Muscle of arm (tissue), 12 donors: ENCODE results near the gene MUC5AC. TPM values are rescaled to one million over a fixed set of nuclear protein-coding genes. Genes with fewer than 3 reads are reported as not detected.
"Not testable (repeated sequence)": the region's sequence is repeated elsewhere in the genome, so short reads cannot be mapped to it uniquely, and the experiment has no call there.

ENCODE experiments used
- DNase-seq: peaks from one replicate; pipeline ENCODE4 v3.0.0-alpha.2; 2013
- polyA plus RNA-seq, 12 donors: library from polyadenylated mRNA; unstranded; fragments of 120-200 nt; gene quantifications; one replicate each; pipeline ENCODE4 v1.2.1, GENCODE V29; 2013; ENCODE audit not compliant: insufficient read length in 12 of 12

The MUC5AC gene
- polyA plus RNA-seq, 12 donors, result 0.01 to 0.09 TPM; not detected in 10

DNA sequence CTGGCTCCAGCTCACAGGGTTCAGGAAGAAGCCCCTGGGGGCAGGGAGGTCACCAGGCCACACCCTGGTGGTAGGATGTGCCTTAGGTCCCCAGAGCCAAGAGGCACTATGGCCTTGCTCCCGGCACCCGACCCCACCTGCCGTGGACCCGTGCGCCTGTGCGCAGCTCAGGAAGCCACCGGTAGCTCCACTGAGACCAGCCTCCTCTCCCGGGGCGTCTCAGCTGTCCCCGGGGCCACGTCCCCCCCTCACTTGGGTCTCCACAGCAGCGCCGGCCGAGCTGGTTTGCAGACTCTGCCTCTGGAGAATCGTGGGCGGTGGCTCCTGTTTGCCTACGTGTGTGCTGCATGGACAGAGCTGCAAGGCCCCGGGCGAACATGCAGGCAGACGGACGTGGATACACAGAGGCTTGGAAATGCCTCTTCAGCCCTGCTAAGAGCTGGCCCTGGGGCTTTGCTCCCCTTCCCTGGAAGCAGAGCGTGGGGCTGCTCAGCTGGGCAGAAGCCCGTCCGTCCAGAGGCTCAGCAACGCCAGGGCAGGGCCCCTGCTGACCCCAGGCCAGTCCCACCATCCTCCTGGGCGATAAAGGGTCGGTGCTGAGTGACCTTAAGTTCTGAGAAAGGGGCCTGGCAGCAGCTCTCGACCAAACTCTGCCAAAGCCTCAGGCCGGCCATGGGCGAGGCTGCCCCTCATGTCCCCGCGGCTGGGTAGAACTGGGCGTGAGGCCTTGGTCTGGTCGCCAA is 49.8 kb downstream of the MUC5AC start:
- DNase-seq, result no peak

DNA sequence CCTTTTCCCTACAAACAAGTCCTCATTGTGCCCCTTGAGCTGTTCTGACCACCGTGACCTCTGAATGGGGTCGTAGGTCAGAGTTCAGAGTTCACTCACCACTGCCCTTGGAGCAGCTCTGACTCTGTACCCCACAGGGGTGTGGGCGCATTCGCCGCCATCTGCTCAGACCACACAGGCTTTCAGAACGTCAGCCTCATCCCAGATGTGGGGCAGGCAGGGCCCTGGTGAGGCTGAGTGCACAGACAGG is 50.3 kb downstream of the MUC5AC start:
- DNase-seq, result no peak

DNA sequence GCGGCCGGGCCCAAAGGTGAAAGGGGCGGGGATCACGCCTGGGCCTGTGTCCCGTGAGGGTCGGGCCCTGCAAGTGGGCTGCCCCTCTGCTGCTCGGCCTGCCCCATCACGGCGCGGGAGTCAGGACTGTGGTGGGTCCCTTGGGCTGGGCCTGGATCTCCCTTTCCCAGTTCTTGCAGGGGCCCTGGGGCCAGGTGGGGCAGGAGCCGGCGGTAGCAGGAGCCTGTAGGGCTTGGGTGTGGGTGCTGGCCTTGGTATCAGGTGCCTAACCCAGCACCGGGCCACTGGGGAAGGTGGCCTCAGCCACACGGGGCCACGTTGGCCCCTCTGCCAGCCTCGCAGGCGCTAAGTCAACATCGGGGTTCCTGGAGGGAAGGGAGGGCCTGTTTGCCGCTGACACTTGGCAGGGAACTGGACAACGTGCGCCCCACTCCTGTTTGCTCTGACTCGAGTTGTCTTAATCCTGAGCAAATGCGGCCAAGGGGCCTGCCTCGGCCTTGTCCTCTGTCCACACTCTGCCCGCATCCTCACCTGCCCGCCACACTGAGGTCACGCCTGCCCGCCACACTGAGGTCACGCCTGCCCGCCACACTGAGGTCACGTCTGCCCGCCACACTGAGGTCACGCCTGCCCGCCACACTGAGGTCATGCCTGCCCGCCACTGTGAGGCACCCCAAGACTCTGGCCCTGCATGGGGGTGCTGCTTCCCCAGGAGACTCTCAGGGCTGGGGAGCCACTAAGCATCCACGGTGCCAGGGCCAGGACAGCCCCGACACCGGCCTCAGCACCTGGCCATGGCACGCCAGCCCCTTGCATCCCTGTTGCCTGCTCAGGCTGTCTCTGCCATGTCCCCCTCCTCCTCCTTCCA is 50.9 kb downstream of the MUC5AC start:
- no peak for DNase-seq

DNA sequence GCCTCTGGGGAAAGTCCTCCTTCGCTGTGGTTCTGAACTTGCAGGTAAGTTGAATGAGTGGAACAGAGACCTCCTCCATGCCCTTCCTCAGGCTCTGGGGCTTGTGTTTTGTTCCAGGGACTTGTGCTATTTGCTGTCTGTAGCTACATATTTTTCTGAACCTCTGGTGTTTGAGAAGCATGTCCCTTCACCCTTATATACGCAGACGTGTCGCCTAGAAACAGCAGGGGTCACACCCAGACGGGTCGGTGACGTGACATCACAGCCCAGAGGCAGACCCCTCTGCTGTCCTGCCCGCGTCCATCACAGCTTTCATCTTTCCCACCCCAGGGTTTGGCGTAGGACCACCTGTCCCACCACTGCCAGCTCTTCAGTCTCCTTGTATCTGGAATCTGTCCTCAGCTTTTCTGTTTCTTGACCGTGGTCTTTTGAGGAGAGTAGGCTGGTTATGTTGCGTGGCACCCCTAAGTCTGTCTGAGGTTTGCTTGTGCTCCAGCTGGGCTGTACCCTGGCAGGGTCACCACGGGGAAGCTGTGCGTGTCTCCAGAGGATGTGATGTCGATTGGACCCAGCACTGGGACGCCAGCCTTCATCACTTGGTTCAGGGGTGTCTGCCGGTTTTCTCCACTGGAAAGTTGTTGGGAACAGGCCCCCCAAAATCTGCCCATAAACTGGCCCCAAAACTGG is 51.8 kb downstream of the MUC5AC start:
- no peak for DNase-seq

DNA sequence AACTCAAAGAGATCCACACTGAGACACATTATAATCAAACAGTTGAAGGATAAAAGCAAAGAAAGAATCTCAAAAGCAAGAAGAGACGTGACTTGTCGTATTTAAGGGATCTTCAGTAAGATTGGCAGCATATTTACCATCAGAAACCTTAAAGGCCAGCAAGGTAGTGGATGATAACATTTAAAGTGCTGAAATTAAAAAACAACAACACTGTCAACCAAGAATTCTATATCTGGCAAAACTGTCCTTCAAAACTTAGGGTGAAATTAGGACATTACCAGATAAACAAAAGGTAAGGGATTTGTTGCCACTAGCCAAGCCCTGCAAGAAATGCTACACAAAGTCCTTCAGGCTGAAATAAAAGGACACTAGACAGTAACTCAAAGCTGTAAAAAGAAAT is 54.1 kb downstream of the MUC5AC start:
- DNase-seq, result no peak

DNA sequence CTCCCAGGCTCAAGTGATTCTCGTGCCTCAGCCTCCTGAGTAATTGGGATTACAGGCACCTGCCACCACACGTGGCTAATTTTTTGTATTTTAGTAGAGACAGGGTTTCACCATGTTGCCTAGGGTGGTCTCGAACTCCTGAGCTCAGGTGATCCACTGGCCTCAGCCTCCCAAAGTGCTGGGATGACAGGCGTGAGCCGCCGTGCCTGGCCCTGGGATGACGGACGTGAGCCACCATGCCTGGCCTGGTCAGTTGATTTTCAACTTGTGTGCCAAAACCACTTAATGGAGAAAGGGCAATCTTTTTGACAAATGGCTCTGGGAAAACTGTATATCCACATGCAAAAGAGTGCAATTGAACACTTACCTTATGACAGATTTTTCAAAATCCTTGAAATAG is 58.1 kb downstream of the MUC5AC start:
- not testable (repeated sequence) for DNase-seq

DNA sequence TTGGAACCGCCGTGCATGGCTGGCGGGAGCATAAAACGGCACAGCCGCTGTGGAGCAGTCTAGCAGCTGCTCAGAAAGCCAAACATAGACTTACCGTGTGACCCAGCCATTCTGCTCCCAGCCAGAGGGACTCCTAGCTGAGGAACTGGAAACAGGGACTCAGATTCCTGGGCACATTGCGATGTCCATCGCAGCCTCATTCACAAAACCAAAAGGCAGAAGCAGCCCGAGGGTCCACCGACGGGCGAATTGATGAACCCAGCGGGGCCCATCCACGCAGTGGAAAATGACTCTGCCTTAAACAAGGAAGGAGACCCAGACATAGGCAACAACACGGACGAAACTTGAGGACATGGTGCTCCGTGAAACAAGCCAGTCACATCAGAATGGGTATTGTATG is 59.4 kb downstream of the MUC5AC start:
- no peak for DNase-seq

DNA sequence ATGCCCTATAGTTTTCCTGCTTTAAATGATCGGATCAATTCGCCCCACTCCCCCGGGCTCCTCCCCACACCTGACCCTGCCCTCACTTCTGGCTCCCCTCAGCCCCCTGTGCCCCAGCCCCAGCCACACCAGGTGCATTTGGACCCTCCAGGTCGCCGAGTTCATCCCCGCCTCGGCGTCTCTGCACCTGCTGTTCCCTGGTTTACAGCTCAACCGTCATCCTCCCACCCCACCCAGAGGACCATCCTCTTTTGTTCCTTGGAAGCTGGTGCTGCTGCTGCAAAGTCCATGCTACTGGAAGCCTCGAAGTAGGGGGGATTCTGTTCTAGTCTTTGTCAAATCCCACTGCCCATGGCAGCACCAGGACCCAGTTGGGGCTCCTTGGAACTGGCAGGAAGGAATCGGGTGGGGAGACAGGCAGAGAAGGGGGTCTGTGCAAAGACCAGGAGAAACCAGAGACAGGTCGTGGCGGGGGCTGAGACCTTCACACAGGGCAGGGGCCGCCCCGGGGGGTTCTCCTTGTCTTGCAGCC is 60.6 kb downstream of the MUC5AC start:
- no peak for DNase-seq

DNA sequence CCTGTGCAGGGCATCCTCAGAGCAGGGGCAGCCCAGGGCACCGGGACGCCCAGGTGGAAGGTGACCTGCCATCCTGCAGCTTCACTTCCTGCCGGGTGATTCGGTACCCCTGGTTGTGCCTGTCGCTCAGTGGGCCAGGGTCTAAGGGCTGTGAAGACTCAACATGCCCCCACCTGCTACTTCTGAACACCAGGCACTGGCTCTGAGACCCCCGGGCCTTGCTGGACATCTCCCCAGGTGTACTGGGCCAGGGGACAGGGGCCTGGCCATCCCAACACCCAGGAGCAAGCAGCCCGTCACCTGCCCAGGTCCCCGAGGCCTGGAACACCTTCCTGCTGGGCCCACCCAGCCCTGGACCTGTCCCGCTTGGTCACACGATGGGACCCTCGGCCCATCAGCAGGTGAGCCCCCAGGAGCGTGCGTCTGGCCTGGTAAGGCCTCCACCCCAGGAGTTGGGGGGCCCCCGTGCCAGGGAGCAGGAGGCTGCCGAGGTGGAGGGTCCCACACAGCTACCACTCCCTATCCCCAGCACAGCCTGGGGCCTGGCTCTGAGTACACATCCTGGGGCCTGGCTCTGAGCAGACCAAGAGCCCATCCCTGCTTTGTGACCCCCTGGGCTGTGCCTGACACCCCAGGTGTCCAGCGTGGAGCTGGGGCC is 61.2 kb downstream of the MUC5AC start:
- DNase-seq, result no peak

DNA sequence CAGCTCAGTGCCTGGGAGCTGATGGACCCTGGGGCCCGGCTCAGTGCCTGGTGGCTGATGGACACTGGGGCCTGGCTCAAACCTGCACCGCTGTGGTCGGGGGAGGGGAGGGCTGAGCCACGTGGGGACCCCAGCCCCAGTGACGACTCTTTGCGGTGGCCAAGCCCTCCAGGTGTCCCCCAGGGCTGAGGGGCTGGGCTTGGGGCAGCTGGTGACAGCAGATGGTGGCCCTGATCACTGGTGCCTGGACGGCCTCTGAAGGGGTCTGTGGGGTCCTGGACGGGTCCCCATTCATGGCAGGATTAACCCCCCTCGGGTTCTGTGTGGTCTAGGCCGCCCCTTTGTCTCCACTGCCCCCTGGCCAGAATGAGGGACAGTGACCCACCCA is 61.7 kb downstream of the MUC5AC start:
- DNase-seq, result no peak

DNA sequence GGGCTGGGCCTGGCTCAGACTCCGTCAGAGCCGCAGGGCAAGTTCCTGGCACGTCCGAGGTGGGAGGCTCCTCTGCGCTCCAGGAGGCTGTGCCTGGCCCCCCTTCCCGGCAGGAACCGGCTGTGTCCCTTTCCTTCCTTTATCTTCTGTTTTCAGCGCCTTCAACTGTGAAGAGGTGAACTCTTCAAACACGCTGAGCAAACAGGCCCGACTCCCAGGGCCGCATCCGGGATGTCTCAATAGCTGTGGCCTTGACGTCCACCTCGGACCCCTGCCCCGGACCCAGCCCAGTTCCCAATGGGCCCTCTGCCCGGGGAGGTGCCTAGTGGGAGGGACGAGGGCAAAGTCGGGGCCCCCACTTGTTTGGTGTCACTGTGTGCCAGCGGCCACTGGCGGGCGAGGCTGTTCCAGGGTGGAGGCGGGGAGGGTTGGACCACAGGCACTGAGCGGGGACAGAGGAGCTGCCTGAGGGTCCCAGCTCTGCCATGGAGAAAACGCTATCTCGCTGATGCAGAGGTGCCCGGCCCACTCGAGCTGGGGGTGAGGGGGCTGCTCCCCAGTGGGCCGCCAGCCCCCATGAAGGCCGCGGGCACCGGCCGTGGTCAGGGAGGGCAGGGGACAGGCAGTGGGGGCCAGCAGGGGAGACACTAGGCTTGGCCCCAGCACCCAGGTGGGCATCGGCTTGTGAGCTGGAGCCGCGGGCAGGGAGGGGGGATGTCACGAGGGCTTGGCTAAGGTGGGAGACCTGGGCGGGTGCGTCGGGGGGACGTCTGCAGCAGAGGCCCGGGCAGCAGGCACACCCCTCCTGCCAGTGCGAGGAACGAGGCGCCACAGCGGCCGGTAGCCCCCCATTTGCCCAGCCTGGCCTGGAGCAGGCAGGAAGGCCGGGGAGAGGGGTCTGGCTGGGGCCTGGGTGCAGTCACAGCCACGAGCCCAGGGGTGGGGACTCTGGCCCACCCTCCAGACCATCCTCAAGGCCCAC is 62.4 kb downstream of the MUC5AC start:
- DNase-seq, result no peak

DNA sequence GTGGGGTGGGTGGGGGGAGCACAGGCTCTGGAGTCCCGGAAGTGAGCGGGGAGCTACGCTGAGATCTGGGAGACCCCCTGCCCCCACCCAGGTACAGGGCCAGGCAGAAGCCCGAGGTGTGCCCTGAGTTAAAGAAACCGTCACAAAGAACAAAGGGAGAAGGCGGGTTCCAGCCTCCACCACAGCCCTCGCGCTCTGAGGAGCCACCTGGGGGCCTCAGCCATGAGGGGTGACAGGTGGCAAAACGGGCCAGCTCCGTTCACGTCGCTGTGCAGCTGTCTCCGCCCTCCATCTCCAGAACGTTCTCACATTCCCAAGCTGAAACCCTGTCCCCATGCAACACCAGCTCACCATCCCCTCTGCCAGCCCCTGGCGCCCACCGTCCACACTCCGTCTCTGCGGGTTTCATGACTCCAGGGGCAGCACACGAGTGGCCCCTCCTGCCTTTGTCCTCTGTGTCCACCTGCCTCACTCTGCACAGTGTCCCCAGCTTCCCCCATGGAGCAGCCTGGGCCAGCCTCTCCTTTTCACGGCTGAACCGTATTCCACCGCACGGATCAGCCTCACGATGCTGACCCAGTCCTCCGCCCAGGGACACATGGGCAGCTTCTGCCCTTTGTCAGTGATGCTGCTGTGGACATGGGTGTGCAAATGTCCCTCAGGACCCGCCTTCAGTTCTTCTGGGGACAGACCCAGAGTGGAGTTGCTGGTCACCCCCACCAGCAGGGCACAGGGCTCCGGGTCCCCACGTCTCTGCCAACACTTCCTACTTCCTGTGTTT is 63.4 kb downstream of the MUC5AC start:
- DNase-seq, result no peak

DNA sequence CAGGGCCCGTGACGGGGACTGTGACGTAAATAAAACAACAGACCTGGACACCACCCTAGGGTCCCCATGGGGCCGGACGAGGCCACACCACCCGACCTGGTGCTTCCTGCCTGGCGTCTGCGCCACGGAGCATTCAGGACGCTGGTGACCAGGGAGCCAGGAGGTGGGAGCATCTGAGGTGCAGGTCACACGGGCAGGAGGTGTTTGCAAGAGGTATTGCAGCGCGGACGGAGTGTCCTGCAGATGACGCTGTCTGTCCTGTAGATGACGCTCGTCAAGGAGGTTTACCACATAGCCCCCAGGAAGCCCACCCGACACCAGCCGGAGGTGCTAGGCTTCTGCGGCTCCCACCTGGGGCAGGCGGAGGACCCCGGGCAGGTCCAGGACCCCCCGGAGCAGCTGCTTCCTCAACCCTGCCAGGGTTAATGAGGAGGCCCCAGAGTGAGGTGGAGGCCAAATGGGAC is 64.1 kb downstream of the MUC5AC start:
- DNase-seq, result no peak

DNA sequence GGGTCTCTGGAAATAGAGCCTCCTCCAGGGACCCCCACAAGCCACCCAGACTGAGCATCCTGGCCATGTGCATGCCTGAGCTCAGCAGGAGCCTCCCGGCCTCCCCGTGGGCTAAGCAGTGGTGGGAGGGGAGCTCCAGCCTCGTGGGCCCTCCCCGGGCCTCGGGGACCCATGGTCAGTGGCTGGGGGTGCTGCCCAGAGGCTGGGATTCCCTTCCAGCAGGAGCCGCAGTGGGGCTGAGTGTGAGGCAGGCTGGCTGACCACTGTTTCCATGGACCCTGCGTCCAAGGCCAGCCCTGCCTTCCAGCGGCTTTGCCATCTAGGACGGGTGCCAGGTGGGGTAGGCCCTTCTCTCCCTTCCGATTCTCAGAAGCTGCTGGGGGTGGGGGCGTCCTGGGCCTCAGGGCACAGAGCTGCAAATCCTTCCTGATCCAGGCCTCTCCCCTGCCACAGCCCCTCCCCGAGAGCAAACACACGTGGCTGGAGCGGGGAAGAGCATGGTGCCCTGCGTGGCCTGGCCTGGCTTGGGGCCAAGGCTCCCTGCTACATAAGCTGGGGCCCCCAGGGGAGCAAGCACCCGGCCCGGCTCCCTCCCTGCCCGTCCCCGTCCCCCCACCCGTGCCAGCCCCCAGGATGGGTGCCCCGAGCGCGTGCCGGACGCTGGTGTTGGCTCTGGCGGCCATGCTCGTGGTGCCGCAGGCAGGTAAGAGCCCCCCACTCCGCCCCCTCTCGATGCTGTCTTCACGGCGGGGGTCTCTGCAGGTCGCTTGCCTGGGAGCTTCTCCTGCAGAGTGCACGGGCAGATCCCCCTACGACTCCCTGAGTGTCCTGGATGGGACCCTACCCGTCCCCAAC is 65.0 kb downstream of the MUC5AC start, which contains the start of gene MUC5B:
Gene MUC5B, plus strand, starts transcription at position 576 of the 855 bp plus-strand sequence. Its CDS starts 58 bp downstream, at position 634.
- DNase-seq, result no peak

DNA sequence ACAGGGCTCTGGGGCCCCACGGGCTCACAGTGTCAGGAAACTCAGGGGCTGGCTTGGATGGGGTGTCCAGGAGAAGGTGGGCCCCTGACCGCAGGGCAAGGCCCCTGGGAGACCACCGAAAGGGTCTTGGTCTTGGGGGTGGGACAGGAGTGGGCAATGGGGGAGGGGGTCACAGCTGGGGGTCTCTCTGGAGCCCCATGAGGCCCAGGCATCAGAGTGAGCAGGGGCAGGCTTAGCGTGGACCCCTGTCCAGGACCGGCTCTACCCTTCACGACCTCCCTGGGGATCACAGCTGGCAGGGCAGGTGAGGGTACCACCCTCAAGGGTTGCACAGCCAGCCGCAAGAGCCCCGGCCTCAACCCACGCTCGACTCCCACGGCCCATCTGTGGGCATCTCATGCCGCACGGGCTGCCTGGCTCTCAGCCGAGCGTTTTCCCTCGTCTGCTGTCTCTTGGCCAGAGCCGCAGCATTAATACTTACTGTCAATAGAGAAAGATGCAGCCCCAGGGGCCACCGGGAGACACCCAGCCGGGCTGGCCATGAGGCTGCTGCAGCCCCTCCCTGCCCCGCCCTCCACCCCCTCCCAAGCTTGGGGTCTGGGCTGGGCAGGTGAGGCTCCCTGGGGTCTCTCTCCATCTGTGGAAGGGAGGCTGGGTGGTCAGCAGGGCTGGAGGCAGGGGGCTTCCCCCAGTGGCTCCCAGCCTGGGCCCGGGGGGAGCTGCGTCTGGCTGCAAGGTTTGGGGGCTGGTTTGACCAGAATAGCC is 65.8 kb downstream of the MUC5AC start:
- no peak for DNase-seq

DNA sequence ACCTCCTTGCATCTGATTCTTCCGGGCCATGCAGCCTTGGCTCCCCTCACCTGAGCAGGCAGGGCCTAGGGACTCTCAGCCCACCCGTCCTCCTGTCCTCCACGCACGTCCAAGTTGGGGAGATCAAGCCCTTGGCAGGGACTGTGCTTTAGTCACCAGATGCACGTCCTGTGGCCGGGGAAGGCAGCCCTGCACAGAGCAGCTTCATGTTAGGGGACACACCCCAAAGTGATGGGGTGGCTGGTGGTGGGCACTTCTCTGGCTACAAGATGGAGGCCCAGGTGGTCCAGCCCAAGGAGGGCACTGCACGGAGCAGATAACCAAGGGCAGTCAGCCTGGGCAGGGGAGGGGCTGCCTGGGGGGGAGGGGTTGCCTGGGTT is 66.3 kb downstream of the MUC5AC start:
- no peak for DNase-seq

DNA sequence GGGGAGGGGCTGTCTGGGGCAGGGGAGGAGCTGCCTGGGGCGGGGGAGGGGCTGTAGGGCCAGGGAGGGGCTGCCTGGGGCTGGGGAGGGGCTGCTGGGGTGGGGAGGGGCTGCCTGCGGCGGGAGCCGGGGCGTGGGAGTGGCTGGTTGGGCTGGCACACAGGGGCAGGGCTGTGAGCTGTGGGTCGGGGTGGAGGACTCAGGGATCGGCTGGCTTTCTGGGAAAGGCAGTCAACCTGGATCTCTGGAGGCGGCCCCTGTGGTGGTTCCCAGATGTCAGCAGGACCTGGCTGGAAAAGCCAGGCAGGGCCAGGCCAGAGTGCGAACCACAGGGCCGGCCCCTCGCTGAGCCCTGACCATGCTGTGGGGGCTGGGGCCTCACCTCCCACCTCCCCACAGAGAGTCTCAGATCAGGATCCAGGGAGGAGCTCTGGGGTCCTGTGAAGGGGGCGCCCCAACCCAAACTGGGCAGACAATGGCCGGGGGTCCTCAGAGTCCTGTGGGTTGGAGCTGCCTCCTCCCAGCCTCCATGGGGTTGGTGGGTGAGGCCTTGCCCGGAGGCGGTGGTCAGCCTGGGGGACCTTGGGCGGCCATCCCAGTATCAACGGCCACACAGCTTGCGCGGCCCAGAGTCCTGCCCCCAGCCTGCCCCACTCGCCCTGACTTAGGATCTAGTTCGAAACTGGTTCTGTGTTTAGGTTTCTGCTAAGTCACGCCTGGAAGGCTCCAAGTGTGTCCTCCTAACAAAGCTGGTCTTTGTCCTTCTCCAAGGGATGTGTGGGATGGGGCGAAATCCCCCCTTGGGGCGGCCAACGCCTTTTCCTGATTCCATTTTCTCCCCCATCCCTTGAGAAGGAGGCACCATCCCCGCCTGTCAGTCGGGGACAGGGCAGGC is 67.0 kb downstream of the MUC5AC start:
- DNase-seq, result no peak
